Subcutaneous adipose tissue (tissue), 4 donors: ENCODE measurements around the gene LATS1. TPM values are rescaled to one million over a fixed set of nuclear protein-coding genes. Genes with fewer than 3 reads are reported as not detected.

Experiments
- CTCF ChIP-seq: fragments of 450-650 bp; IDR thresholded peaks from one replicate; pipeline ENCODE4 v1.5.1; 2016; ENCODE audit warnings: low read depth, mild to moderate bottlenecking, control low read depth, antibody characterized with exemption, moderate library complexity
- total RNA-seq, 4 donors: library from RNA; depleted of rRNA; stranded (reverse); fragments of >200 nt; gene quantifications; one replicate each; pipeline ENCODE4 v1.1.0, GENCODE V29; 2016

Gene LATS1
- total RNA-seq, result 10 to 100 TPM; 21.4 to 39.6 (median 23.1) TPM

GRCh38 chr6:149717588-149718458 lies at the start of gene LATS1:
TSS of gene LATS1 (minus strand) at chr6:149718101. CDS start at chr6:149702126, 15,975 bp downstream.
- no peak for TF ChIP-seq CTCF

GRCh38 chr6:149766156-149766769 lies 48.4 kb upstream of the LATS1 start:
- no peak for TF ChIP-seq CTCF

- no peak for TF ChIP-seq CTCF
Observed at GRCh38 chr6:149763866-149764265, 46.0 kb upstream of the LATS1 start.

- no peak for TF ChIP-seq CTCF
Observed at GRCh38 chr6:149761438-149761837, 43.5 kb upstream of the LATS1 start.

- TF ChIP-seq CTCF, result no peak
Observed at GRCh38 chr6:149756261-149756636, 38.3 kb upstream of the LATS1 start.

- no peak for TF ChIP-seq CTCF
Observed at GRCh38 chr6:149755300-149756260, 37.7 kb upstream of the LATS1 start.

- no peak for TF ChIP-seq CTCF
Observed at GRCh38 chr6:149754548-149754947, 36.6 kb upstream of the LATS1 start.
